ENCODE measurements around the gene SYNE1.

SYNE1 gene

DNA sequence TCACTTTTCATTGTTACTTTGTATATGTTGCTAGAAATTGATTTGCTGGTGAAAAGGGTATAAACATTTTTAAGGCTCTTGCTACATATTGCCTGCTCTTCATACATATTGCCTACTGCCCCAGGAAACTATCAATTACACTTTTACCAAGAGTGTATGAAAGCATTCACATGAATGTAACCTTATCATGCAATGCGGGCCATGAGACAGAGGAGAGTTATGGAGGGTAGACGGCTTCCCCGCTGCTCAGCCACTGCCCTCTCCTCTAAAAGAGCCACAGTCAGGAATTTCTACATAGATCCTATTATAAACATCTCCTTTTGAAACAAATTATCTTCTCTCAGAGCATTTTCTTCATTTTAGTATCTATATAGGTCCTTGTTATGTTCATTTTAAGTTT lies 565.3 kb downstream of the SYNE1 start:
- DNase-seq: no peak
- in situ Hi-C loops (cut with MboI; ENCODE audit: low pct_unique_long_range_greater_than_20kb, low sequenced_read_pairs): no loop called here

Data from KBM-7 (cell line).